Stimulated activated CD4-positive, alpha-beta T cell treated with anti-CD3 and anti-CD28 coated beads, Interleukin-15, amount 100 ng/mL, for 24 hours (primary cell): ENCODE data around the gene RNF217.
"Not testable (repeated sequence)": the region's sequence is repeated elsewhere in the genome, so short reads cannot be mapped to it uniquely, and the experiment has no call there.

Source experiments
- DNase-seq: peaks from one replicate; pipeline ENCODE4 v3.0.0-alpha.2; 2020

Gene RNF217, protein sequence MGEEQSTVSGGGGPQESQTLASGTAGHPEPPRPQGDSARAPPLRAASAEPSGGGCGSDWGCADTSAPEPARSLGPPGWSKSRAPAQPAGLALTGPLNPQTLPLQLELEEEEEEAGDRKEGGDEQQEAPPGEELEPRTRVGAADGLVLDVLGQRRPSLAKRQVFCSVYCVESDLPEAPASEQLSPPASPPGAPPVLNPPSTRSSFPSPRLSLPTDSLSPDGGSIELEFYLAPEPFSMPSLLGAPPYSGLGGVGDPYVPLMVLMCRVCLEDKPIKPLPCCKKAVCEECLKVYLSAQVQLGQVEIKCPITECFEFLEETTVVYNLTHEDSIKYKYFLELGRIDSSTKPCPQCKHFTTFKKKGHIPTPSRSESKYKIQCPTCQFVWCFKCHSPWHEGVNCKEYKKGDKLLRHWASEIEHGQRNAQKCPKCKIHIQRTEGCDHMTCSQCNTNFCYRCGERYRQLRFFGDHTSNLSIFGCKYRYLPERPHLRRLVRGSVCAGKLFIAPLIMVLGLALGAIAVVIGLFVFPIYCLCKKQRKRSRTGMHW

GRCh38 chr6:124961777-124962638 is at the start of gene RNF217:
Gene RNF217 (plus strand): TSS chr6:124962437. CDS start chr6:124962545, 108 bp downstream.
- DNase-seq = peak; percentile 30

DNA sequence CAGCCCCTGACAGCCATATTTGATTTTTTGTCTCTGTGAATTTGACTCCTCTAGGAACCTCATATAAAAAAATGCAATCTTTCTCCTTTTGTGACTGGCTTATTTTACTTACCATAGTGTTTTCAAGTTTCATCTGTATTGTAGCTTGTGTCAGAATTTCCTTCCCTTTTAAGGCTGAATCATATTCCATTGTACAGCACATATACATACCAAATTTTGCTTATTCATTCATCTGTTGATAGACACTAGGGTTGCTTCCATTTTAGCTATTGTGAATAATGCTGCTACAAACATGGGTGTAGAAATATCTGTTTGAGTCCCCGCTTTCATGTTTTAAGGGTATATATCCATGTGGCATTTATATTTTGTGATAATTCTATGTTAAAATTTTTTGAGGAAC is 49.2 kb upstream of the RNF217 start:
- DNase-seq = no peak

DNA sequence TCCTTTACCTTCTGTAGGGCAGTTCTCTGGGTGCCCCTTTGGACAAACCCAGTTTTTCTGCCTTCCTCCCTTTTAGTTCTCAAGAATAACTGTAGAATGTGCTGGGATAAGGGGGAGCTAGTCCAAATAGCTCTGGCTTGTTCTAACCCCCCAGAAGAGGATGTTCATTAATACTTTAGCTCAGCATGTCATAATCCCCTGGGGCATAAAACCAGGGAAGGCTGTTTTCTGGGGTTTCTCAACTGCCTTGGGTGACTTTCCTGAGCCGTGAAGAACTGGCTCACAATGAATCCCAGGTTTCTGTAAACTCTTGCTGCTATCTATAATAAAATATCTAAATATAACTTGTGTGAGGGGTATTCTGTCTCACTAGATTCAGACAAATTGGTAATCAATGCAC is 44.5 kb upstream of the RNF217 start:
- no peak for DNase-seq

GRCh38 chr6:124919703-124920102 is 42.5 kb upstream of the RNF217 start:
- not testable (repeated sequence) for DNase-seq

DNA sequence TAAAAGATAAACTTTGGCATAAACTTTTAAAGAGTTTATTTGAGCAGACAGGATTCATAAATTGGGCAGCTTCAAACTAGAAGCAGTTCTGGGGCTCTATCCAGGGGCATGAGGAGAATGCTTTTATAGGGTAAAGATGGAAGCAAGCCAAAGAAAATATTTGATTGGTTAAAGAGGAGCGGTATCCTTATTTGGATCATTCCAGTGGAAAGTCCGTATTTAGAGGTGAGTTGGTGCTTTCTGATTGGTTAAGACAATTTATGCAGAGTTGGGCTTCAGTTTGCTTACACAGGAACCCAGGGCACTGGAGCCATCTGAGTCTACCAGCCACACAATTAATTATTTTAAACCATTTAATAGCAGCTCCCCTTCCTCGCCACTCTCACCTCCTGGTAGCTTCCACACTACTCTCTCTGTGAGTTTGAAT is 37.9 kb upstream of the RNF217 start:
- no peak for DNase-seq

DNA sequence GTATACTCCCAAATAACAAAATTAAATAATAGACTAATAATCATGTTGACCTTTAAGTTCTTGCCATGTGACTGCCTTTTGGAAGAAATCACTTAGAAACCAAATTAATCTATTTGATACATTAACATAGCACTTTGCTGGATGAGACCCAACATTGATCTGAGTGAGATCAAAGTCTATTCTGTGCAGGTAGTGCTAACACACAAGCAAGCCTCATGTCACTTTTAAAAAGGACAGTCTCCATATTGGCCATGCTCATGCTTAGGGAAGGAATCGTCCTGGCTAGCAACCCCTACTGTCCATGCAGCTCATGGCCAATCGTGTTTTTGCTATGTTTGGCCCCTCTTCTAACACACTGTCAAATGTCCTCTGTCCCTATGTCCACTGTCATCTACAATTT is 35.8 kb upstream of the RNF217 start:
- no peak for DNase-seq

- DNase-seq = no peak
Measured at GRCh38 chr6:124927806-124928205, 34.4 kb upstream of the RNF217 start.

GRCh38 chr6:124928851-124929250 is 33.4 kb upstream of the RNF217 start:
- no peak for DNase-seq

- no peak for DNase-seq
Measured at GRCh38 chr6:124937645-124938044, 24.6 kb upstream of the RNF217 start.

GRCh38 chr6:124941259-124941658 is 21.0 kb upstream of the RNF217 start:
- no peak for DNase-seq

GRCh38 chr6:124943658-124944057 is 18.6 kb upstream of the RNF217 start:
- DNase-seq = no peak

DNA sequence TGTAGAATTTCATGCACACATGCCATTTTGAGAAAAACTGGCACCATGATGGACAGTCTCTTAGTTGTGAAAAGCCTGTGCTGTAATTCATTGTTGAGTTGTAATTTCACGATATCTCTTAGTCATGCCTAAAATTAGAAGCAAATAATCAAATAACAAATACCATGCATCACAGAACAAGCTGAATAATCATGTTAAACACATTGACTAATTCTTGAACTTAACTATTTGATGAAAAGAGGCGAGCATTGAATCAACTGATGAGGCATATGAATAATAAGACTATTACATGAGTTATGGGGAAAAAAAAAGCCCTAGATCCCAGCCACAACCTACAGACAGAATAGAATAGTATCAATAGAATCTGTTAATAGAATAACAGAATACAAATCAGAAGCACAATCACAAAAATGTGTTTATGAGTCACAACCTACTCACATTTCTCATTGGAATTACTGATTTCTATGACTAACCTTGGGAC is 14.2 kb upstream of the RNF217 start:
- DNase-seq = no peak

GRCh38 chr6:124949706-124950105 is 12.5 kb upstream of the RNF217 start:
- DNase-seq = no peak

DNA sequence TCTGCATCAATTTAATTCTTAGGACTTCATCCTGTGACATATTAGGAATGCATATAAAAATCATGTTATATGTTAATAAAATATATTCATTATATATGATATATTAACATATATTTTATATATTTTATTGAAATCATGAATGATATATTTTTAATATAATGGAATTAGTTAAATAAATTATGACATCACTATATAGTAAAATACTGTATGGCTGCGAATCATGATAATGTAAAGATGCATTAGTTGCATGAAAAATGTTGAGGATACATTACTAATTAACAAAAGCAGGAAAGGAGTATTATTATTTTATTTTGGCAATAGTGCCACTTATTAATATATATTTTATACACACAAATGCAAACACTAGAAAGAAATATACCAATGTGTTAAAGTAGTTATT is 8.4 kb upstream of the RNF217 start:
- no peak for DNase-seq

DNA sequence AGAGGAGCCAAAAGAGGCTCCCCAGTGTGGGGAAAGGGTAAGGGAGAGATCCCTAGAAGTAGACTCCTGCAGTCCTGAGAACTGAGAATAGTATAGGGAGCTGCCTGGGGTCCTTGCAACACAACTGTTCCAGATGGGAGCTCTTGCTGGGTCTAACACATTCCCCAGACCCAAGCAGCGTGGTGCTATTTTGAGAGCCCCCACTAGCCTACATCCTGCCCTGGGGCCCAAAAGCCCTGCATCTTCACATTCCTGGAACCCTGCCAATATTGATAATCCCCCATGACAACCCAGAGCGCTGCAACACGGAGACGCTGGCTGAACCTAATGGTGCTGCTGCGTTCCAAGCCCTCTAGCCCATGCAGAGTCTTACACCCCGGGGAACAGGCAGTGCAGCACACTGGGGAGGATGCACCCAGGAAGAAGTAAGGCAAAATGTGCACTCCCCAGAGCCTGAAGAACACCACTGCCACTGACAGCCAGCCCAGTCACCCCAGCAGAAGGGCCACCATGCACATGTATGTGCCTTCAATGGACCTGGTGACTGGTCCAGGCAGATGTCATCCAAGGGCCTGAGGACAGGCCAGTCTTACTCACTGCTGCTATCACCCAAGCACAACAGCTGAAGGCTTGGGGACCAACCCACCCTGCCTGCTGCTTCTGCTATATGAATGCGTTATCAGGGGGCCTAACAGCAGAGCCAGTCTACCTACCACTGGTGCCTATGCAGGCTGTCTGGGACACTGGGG is 7.0 kb upstream of the RNF217 start:
- no peak for DNase-seq

DNA sequence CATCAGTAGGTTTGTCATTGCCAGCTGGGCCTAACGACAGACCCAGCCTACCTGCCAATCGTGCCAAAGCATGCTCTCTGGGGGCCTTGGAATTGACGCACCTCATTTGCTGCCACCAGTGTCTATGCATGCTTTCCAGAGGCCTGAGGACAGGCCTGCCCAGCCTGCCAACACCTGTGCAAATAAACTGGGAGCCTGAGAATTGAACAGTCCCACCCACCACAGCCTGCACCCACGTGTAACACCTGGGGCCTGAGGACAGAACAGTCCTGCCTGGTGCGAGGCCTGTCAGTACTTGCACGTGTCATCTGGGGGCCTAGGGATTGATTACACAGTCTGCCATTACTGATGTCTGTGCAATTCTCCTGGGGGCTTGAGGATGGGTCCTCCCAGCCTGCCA is 6.2 kb upstream of the RNF217 start:
- DNase-seq = no peak

GRCh38 chr6:124958149-124958548 is 4.1 kb upstream of the RNF217 start:
- no peak for DNase-seq

GRCh38 chr6:124958759-124959354 is 3.4 kb upstream of the RNF217 start:
- DNase-seq = no peak

DNA sequence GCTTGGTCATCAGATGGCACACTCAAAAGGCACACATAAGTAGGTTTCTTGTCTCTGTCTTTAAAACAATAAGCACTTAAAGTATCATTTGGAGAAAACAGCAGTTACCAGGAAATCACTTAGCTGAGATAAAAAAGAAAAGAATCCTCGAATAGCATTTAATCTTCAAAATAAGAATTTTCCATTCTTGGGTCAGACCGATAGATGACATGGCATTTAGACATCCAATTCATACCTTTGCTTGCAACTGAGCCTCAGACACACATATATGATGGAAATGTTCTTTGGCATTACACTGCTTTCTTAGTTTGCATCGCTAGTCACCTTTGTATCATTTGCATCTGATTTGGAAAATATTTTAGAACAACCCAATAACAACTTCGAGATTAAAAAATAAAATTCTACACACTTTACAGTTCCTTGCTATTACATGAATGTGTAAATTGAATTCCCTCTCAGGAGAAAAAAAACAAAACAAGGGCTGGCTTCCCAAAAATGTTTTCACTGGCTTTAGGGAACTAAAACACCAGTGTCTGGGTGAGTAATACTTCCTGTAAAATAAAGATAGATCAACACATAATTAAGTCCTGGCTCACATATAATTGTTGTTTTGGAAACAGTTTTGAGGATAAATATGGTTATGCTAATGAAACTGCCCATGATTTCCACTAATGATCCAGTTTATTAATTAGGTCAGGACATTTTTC is 1.3 kb upstream of the RNF217 start:
- no peak for DNase-seq

DNA sequence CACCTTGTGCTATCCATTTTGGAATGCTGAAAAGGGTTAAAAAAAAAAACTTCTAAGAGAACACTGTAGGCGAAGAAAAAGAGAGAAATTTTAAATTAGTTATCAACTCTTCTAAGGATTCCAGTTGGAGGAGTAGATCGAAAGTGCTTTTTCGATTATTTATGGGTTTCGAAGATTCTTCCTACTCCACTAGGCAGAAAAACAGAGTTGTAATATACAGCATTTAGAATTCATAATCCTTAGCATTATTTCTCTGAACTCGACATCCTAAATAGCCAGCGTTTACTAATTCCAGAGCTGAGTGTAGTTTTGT is 817 bp upstream of the RNF217 start:
- no peak for DNase-seq

GRCh38 chr6:124962639-124963415 is 590 bp downstream of the RNF217 start:
- DNase-seq = peak; percentile 18
